Motor neuron (in vitro differentiated cells): ENCODE data around the gene CTXND2. TPM values are rescaled to one million over a fixed set of nuclear protein-coding genes. Genes with fewer than 3 reads are reported as not detected.
"Not testable (repeated sequence)": the region's sequence is repeated elsewhere in the genome, so short reads cannot be mapped to it uniquely, and the experiment has no call there.

Experiments
- ATAC-seq, 8 experiments: fragments of 200-7000 bp; cut with Tn5 transposase; replicated peaks in 6 of 8; 2 replicates each; pipeline ENCODE4 v1.8.0; 2021; ENCODE audit warnings: mild to moderate bottlenecking in 8 of 8, moderate library complexity in 8 of 8
- H3K27ac ChIP-seq, 2 donors: fragments of 250-450 bp; sonication (Bioruptor Pico); 2 replicates each; pipeline ENCODE4 v1.9.0; 2021; ENCODE audit warnings: antibody characterized with exemption in 2 of 2, mild to moderate bottlenecking in 2 of 2, moderate library complexity in 1 of 2
- H3K4me1 ChIP-seq, 2 donors: fragments of 250-450 bp; sonication (Bioruptor Pico); replicated peaks in 1 of 2; 2 replicates each; pipeline ENCODE4 v1.6.1; 2021; ENCODE audit warnings: antibody characterized with exemption in 2 of 2, mild to moderate bottlenecking in 2 of 2, moderate library complexity in 1 of 2
- H3K4me3 ChIP-seq, 5 donors: fragments of 250-450 bp; sonication (Bioruptor Pico); 2 replicates each; pipeline ENCODE4 v1.9.0; 2021; ENCODE audit warnings: antibody characterized with exemption in 5 of 5, mild to moderate bottlenecking in 5 of 5, moderate library complexity in 4 of 5
- WGBS, 10 experiments: fragments of 450-650 bp; shearing (Covaris generic); methylation state at CpG; one replicate each; pipeline ENCODE4 v1.0.0; 2022; 5-methylcytosine and 5-hydroxymethylcytosine counted together
- in situ Hi-C, 9 experiments: fragments of 400-800 bp; cut with MboI; loops; one replicate each; pipeline ENCODE4 v1.15.0; 2021; ENCODE audit warnings: low sequenced_read_pairs in 9 of 9, low pct_unique_long_range_greater_than_20kb in 2 of 9; ENCODE audit not compliant: unreplicated experiment in 9 of 9
- total RNA-seq, 8 experiments: library from RNA; unstranded; fragments of 300-600 nt; gene quantifications; 2 replicates each; pipeline versions ENCODE4 v1.2.3 to v1.2.4, GENCODE V29; 2022

CTXND2 gene
- 1 to 10 TPM in 1 of 8 experiments, under 1 TPM in 2, not detected in 5; 0.21 to 1.3 (median 0.27) TPM for total RNA-seq

- 0 to 79% (median 45%) methylated on average over 1 to 3 of the region's 3 CpGs for WGBS, 10 experiments
- peak in 2 of 8 experiments; percentile 21 to 69 for ATAC-seq
- H3K27ac ChIP-seq = no peak within 1 kb of the TSS
- in situ Hi-C loops = no loop called here
- no peak within 1 kb of the TSS for H3K4me3 ChIP-seq
- H3K4me1 ChIP-seq = no peaks in the 10 kb centered on the region
Measured at GRCh38 chr1:150887018-150887417, at the start of gene CTXND2. Gene CTXND2, plus strand, starts transcription at chr1:150887136. Its CDS starts 25,179 bp downstream, at chr1:150912315.

- ATAC-seq, H3K27ac ChIP-seq, H3K4me1 ChIP-seq, H3K4me3 ChIP-seq, in situ Hi-C loops: not testable (repeated sequence)
- WGBS, 10 experiments = 95 to 100% (median 99%) methylated on average over 3 to 11 of the region's 11 CpGs; no CpG with 5 or more reads in 1 of the 10 experiments
Measured at GRCh38 chr1:150840850-150841249, 46.1 kb upstream of the CTXND2 start.

GRCh38 chr1:150841626-150842025, 45.3 kb upstream of the CTXND2 start:
- ATAC-seq = no peak
- Histone ChIP-seq H3K27ac (no peak overlapping the region), H3K4me1 (no peaks in the 10 kb centered on the region), H3K4me3 (no peak overlapping the region)
- WGBS, 10 experiments = 88 to 100% (median 97%) methylated on average over 1 to 3 of the region's 3 CpGs; no CpG with 5 or more reads in 2 of the 10 experiments
- in situ Hi-C loops = no loop called here

- in situ Hi-C loops = no loop called here
- Histone ChIP-seq H3K4me1 (no peaks in the 10 kb centered on the region), H3K4me3 (no peak overlapping the region), H3K27ac (no peak overlapping the region)
- no peak for ATAC-seq
- WGBS, 10 experiments = 38 to 100% (median 89%) methylated on average over 2 of the region's 2 CpGs; no CpG with 5 or more reads in 2 of the 10 experiments
Measured at GRCh38 chr1:150842343-150842742, 44.6 kb upstream of the CTXND2 start.

DNA sequence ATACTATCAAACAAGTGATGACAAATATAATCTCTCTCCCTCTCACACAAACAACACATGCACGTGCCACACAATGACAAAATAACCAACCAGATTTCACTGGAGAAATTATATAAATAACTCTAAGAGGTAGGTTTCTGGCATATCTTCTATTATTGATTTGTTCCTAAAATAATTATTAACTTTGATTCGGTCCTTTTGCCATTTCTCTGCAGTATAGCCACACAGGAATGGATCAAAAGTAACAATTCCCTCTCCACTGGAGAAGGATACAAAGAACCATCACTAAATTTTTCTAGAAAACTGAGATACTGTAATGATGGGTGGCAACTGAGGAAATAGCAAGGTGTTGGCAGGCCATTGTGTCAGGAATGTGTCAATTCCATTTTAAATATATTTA, 44.0 kb upstream of the CTXND2 start:
- Histone ChIP-seq H3K4me1 (no peaks in the 10 kb centered on the region), H3K27ac (no peak overlapping the region), H3K4me3 (no peak overlapping the region)
- in situ Hi-C loops = no loop called here
- 41 to 100% (median 85%) methylated on average over 1 to 2 of the region's 2 CpGs; no CpG with 5 or more reads in 2 of the 10 experiments for WGBS, 10 experiments
- ATAC-seq = no peak

DNA sequence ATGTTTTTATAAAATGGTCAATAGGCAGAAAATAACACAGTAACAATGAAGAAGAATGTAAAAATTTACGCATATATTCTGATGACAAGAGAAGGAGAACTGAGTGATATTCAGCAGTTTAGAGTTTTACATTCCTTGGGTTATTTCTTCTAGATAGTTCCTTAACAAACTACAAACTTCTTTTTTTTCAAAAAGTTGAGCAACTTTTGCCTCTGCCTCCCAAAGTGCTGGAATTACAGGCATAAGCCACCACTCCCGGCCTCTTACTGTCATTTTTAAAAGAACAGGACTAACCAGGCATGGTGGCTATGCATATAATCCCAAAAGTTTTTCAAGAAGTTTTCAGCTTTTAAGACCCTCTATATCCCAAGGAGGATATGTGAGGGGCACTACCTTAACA, 43.5 kb upstream of the CTXND2 start:
- in situ Hi-C loops = no loop called here
- WGBS, 10 experiments = 52 to 100% (median 89%) methylated on average over 1 to 2 of the region's 2 CpGs; no CpG with 5 or more reads in 1 of the 10 experiments
- H3K27ac ChIP-seq = no peak overlapping the region
- no peak overlapping the region for H3K4me3 ChIP-seq
- H3K4me1 ChIP-seq = no peaks in the 10 kb centered on the region
- ATAC-seq = peak in 1 of 8 experiments; percentile 31

DNA sequence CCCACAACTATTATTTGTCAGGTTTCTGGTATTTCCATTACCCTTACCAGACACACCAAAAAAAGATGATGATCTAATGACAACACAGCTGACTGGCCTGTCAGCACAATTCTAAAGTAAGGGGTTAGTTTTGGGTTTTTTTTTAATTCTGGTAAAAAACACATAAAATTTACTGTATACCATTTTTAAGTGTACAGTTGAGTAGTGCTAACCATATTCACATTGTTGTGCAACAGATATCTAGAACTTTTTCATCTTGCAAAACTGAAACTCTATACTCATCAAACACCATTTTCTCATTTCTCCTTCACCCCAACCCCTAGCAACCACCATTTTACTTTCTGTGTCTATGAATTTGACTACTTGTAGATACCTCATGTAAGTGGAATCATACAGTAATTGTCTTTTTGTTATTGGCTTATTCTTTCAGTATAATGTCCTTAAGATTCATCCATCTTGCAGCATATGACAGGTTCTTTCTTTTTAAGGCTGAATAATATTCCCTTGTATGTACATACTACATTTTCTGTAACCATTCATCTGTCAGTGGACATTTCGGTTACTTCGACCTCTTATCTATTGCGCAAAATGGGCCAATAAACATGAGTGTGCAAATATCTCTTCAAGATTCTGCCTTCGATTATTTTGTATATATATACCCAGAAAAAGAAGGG, 40.3 kb upstream of the CTXND2 start:
- no peak for ATAC-seq
- in situ Hi-C loops = no loop called here
- Histone ChIP-seq H3K4me3 (no peak overlapping the region), H3K4me1 (no peaks in the 10 kb centered on the region), H3K27ac (no peak overlapping the region)
- WGBS, 10 experiments = 89 to 100% (median 100%) methylated on average over 1 to 4 of the region's 4 CpGs; no CpG with 5 or more reads in 2 of the 10 experiments

GRCh38 chr1:150850801-150851362, 36.1 kb upstream of the CTXND2 start:
- ATAC-seq, H3K4me1 ChIP-seq, H3K4me3 ChIP-seq, in situ Hi-C loops, H3K27ac ChIP-seq: not testable (repeated sequence)
- no CpG with 5 or more reads among the region's 49 CpGs for WGBS, 10 experiments

GRCh38 chr1:150852734-150853133, 34.2 kb upstream of the CTXND2 start:
- in situ Hi-C loops, H3K4me1 ChIP-seq, H3K4me3 ChIP-seq, H3K27ac ChIP-seq, ATAC-seq: not testable (repeated sequence)
- WGBS, 10 experiments = 93 to 100% (median 96%) methylated on average over 1 to 3 of the region's 3 CpGs; no CpG with 5 or more reads in 5 of the 10 experiments

- in situ Hi-C loops = no loop called here
- no peaks in the 10 kb centered on the region for H3K4me1 ChIP-seq
- no peak for ATAC-seq
- H3K27ac ChIP-seq = no peak overlapping the region
- 67 to 100% (median 94%) methylated on average over 1 to 2 of the region's 2 CpGs; no CpG with 5 or more reads in 4 of the 10 experiments for WGBS, 10 experiments
- no peak overlapping the region for H3K4me3 ChIP-seq
Measured at GRCh38 chr1:150863724-150864123, 23.2 kb upstream of the CTXND2 start.

DNA sequence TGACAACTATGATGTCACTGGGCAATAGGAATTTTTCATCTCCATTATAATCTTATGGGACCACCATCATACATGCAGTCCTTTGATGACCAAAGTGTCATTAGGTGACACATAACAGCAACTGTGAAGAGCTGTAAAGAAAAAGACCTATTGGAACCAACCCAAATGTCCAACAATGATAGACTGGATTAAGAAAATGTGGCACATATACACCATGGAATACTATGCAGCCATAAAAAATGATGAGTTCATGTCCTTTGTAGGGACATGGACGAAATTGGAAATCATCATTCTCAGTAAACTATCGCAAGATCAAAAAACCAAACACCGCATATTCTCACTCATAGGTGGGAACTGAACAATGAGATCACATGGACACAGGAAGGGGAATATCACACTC, 22.7 kb upstream of the CTXND2 start:
- in situ Hi-C loops, H3K4me3 ChIP-seq, ATAC-seq, H3K4me1 ChIP-seq, H3K27ac ChIP-seq: not testable (repeated sequence)
- no CpG with 5 or more reads among the region's 3 CpGs for WGBS, 10 experiments

DNA sequence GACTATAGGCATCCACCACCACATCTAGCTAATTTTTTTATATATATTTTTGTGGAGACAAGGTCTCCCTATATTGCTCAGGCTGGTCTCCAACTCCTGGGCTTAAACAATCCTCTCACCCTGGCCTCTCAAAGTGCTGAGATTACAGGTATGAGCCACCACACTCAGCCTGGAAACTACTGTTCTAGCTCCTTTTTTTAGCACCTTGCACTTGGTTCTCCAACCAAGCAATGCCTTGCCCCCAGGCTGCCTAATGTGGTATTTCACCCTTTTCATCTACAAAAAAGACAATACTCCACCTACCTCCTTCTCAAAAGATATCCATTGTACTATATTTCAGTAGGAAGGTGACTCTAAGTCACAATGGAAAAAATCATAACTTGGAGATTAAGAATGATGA, 17.3 kb upstream of the CTXND2 start:
- in situ Hi-C loops = no loop called here
- Histone ChIP-seq H3K27ac (no peak overlapping the region), H3K4me3 (no peak overlapping the region), H3K4me1 (peaks cover 6 to 7% of the 10 kb centered on the region in 2 donors)
- no peak for ATAC-seq

DNA sequence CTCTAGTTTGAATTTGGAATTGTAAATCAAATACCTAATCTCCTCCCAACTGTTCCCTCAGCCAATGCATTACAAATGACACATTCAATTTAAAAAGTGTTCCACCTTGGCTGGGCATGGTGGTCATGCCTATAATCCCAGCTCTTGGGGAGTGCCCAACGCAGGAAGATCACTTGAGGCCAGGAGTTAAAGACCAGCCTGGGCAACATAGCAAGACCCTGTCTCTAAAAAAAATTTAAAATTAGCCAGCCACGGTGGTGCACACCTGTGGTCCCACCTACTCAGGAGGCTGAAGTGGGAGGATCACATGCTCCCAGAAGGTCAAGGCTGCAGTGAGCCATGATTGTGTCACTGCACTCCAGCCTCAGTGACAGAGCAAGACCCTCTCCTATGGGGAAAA, 14.4 kb upstream of the CTXND2 start:
- 80 to 100% (median 93%) methylated on average over 1 to 2 of the region's 2 CpGs; no CpG with 5 or more reads in 2 of the 10 experiments for WGBS, 10 experiments
- Histone ChIP-seq H3K27ac (no peak overlapping the region), H3K4me1 (peaks cover 8 to 12% of the 10 kb centered on the region in 2 donors), H3K4me3 (no peak overlapping the region)
- no peak for ATAC-seq
- in situ Hi-C loops = no loop called here

DNA sequence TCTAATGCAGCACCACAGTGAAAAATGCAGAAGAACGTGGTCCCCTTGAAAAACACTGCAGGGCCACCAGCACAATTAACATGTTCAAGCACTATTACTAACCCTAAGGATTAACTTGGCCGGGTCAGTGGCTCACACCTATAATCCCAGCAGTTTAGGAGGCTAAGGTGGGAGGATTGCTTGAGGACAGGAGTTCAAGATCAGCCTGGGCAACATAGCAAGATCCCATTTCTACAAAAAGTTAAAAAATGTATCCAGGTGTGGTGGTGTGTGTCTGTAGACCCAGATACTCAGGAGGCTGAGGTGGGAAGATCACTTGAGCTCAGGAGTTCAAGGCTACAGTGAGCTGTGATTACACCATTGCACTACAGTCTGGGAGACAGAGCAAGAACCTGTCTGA, 13.4 kb upstream of the CTXND2 start:
- Histone ChIP-seq H3K4me3 (no peak overlapping the region), H3K4me1 (peaks cover 8 to 12% of the 10 kb centered on the region in 2 donors), H3K27ac (no peak overlapping the region)
- 60 to 100% (median 100%) methylated on average over 1 to 2 of the region's 2 CpGs; no CpG with 5 or more reads in 1 of the 10 experiments for WGBS, 10 experiments
- ATAC-seq = no peak
- in situ Hi-C loops = no loop called here
